ENCODE results near the gene IDH3G.

Gene IDH3G

GRCh38 chrX:153816831-153817690 lies 22.9 kb upstream of the IDH3G start:
- no peak for DNase-seq (ENCODE audit: low read depth in 2 of 2)

- DNase-seq (ENCODE audit: low read depth in 2 of 2): no peak
These were observed 20.6 kb upstream of the IDH3G start for GRCh38 chrX:153814591-153815315.

- no peak for DNase-seq (ENCODE audit: low read depth in 2 of 2)
These were observed 19.0 kb upstream of the IDH3G start for GRCh38 chrX:153813161-153813560.

GRCh38 chrX:153812220-153812619 lies 18.0 kb upstream of the IDH3G start:
- DNase-seq (ENCODE audit: low read depth in 2 of 2): no peak

- DNase-seq (ENCODE audit: low read depth in 2 of 2): no peak
These were observed 13.8 kb upstream of the IDH3G start for GRCh38 chrX:153807976-153808375.

GRCh38 chrX:153806999-153807575 lies 12.9 kb upstream of the IDH3G start:
- no peak for DNase-seq (ENCODE audit: low read depth in 2 of 2)

- no peak for DNase-seq (ENCODE audit: low read depth in 2 of 2)
These were observed 11.3 kb upstream of the IDH3G start for GRCh38 chrX:153805436-153805835.

GRCh38 chrX:153804621-153805020 lies 10.4 kb upstream of the IDH3G start:
- no peak for DNase-seq (ENCODE audit: low read depth in 2 of 2)

- DNase-seq (ENCODE audit: low read depth in 2 of 2): no peak
These were observed 10.0 kb upstream of the IDH3G start for GRCh38 chrX:153804100-153804595.

GRCh38 chrX:153803211-153804099 lies 9.3 kb upstream of the IDH3G start:
- DNase-seq (ENCODE audit: low read depth in 2 of 2): no peak

GRCh38 chrX:153802513-153803045 lies 8.4 kb upstream of the IDH3G start:
- no peak for DNase-seq (ENCODE audit: low read depth in 2 of 2)

- no peak for DNase-seq (ENCODE audit: low read depth in 2 of 2)
These were observed 7.5 kb upstream of the IDH3G start for GRCh38 chrX:153801669-153802068.

GRCh38 chrX:153800746-153801145 lies 6.6 kb upstream of the IDH3G start:
- DNase-seq (ENCODE audit: low read depth in 2 of 2): no peak

GRCh38 chrX:153800177-153800722 lies 6.1 kb upstream of the IDH3G start:
- DNase-seq (ENCODE audit: low read depth in 2 of 2): no peak

GRCh38 chrX:153799326-153799725 lies 5.2 kb upstream of the IDH3G start:
- no peak for DNase-seq (ENCODE audit: low read depth in 2 of 2)

- DNase-seq (ENCODE audit: low read depth in 2 of 2): no peak
These were observed 3.3 kb upstream of the IDH3G start for GRCh38 chrX:153797415-153798015.

- DNase-seq (ENCODE audit: low read depth in 2 of 2): no peak
These were observed 982 bp upstream of the IDH3G start for GRCh38 chrX:153794897-153795816.

GRCh38 chrX:153793291-153793690 lies 884 bp downstream of the IDH3G start:
- no peak for DNase-seq (ENCODE audit: low read depth in 2 of 2)

GRCh38 chrX:153792368-153792767 lies 1.8 kb downstream of the IDH3G start:
- DNase-seq (ENCODE audit: low read depth in 2 of 2): no peak

Measured in stimulated activated CD4-positive, alpha-beta T cell treated with anti-CD3 and anti-CD28 coated beads, Interleukin-4, amount 100 ng/mL, for 48 hours (primary cell).